Nephron (organoid): Measurements from ENCODE around the gene TMPRSS2.

Experiments used
- H3K27ac Mint-ChIP-seq, 3 experiments: 2 replicates each; pipeline ENCODE4 v1.8.0; 2020; ENCODE audit warnings: mixed read lengths in 3 of 3, mild to moderate bottlenecking in 2 of 3, moderate library complexity in 1 of 3
- H3K27me3 Mint-ChIP-seq: 2 replicates; pipeline ENCODE4 v1.8.0; 2021; ENCODE audit warnings: low read depth, mild to moderate bottlenecking, moderate library complexity, mixed read lengths
- H3K36me3 Mint-ChIP-seq: 2 replicates; pipeline ENCODE4 v1.8.0; 2020; ENCODE audit warnings: low read depth, mixed read lengths
- H3K4me1 Mint-ChIP-seq: 2 replicates; pipeline ENCODE4 v1.8.0; 2020; ENCODE audit warnings: mixed read lengths
- H3K4me3 Mint-ChIP-seq, 3 experiments: 2 replicates each; pipeline ENCODE4 v1.8.0; 2020; ENCODE audit warnings: mild to moderate bottlenecking in 3 of 3, mixed read lengths in 3 of 3, moderate library complexity in 2 of 3
- H3K9me3 Mint-ChIP-seq: 2 replicates; pipeline ENCODE4 v1.8.0; 2020; ENCODE audit warnings: mixed read lengths
- CTCF ChIP-seq, 3 experiments: fragments of 200-600 bp; sonication (generic); IDR thresholded peaks; one replicate each; pipeline ENCODE4 v1.5.0; 2021; ENCODE audit warnings: antibody characterized with exemption in 3 of 3; ENCODE audit not compliant: unreplicated experiment in 3 of 3

TMPRSS2 gene

DNA sequence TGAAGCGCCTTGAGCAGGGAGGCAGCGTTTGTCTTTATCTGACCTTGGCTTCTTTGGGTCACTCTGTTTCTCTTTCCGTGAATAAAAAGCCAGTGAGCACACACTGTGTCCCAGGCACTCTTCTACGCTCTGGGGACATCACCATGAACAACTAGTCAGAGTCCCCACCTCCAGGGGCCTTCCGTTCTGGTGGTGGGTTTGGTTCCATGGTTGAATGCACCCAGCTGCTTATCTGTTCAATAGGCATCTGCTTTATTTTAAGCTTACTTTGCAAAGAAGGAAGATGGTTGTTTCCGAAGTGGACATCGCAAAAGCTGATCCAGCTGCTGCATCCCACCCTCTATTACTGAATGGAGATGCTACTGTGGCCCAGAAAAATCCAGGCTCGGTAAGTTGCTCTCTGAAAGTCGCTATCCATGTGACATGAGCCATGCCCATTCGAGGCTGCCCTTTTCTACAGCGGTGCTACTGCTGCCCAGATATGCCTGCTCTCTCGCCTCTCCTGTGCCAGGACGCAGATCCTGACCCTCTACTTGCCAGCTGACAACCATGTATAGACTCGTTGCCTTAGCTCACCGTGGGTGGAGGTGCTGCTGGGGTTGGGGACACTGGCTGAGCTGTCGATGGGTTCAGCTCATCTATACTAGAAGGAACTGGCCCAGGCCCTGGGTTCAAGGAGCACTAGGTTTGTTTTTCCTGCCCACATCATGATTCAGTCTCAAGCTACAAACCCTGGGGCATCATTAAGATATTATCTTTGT lies 76.0 kb downstream of the TMPRSS2 start:
- Mint-ChIP-seq H3K9me3 (peaks cover 21% of the 10 kb centered on the region), H3K27ac (no peak overlapping the region), H3K36me3 (peaks cover 7% of the 10 kb centered on the region), H3K27me3 (peaks cover 25% of the 10 kb centered on the region), H3K4me1 (no peaks in the 10 kb centered on the region), H3K4me3 (no peak overlapping the region)
- no peak for TF ChIP-seq CTCF (IDR thresholded peaks at IDR 0.05; ENCODE audit: unreplicated experiment in 3 of 3)

DNA sequence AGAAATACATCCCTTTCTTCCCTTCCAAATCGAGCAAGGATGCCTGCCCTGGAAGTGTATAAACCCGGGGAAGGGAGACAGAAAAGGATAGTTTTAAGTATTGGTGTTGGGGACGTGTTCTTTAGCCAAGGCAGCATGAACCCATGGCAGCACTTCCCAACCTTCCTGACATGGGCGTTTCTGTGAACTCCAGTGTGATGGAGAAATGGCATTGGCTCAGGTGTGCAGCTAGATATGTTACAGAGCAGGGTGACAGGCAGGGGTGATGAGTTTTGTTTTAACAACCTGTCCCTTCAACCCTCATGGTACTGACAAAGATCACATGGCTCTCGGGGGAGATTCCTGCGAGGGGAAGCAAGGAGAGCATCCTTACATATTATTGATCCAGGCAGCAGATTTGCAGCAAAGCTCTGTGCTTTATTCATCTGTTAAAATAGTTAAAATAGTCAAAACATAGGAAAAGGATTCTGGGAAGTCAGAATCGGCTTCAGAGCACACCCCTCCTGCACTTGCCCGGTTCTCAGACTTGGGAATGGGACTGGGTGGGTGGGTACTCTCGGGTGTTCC lies 78.0 kb downstream of the TMPRSS2 start:
- no peak for TF ChIP-seq CTCF (IDR thresholded peaks at IDR 0.05; ENCODE audit: unreplicated experiment in 3 of 3)
- Mint-ChIP-seq H3K36me3 (no peaks in the 10 kb centered on the region), H3K4me1 (no peaks in the 10 kb centered on the region), H3K27ac (no peak overlapping the region), H3K27me3 (peaks cover 45% of the 10 kb centered on the region), H3K4me3 (no peak overlapping the region), H3K9me3 (peaks cover 11% of the 10 kb centered on the region)

GRCh38 chr21:41429305-41429704 lies 78.7 kb downstream of the TMPRSS2 start:
- no peaks in the 10 kb centered on the region for H3K36me3 Mint-ChIP-seq
- peaks cover 52% of the 10 kb centered on the region for H3K27me3 Mint-ChIP-seq

GRCh38 chr21:41428847-41429246 lies 79.1 kb downstream of the TMPRSS2 start:
- Mint-ChIP-seq H3K4me3 (no peak overlapping the region), H3K27me3 (peaks cover 52% of the 10 kb centered on the region), H3K9me3 (peaks cover 5% of the 10 kb centered on the region), H3K27ac (no peak overlapping the region), H3K36me3 (no peaks in the 10 kb centered on the region), H3K4me1 (no peaks in the 10 kb centered on the region)
- no peak for TF ChIP-seq CTCF (IDR thresholded peaks at IDR 0.05; ENCODE audit: unreplicated experiment in 3 of 3)

More at GRCh38 chr21:41429305-41429704, 78.7 kb downstream of the TMPRSS2 start:
- no peak overlapping the region for H3K4me3 Mint-ChIP-seq
- H3K4me1 Mint-ChIP-seq, result no peaks in the 10 kb centered on the region
- peaks cover 5% of the 10 kb centered on the region for H3K9me3 Mint-ChIP-seq
- TF ChIP-seq CTCF (IDR thresholded peaks at IDR 0.05; ENCODE audit: unreplicated experiment in 3 of 3), result no peak
- no peak overlapping the region for H3K27ac Mint-ChIP-seq

GRCh38 chr21:41428311-41428710 lies 79.6 kb downstream of the TMPRSS2 start:
- Mint-ChIP-seq H3K36me3 (no peaks in the 10 kb centered on the region), H3K4me1 (no peaks in the 10 kb centered on the region), H3K27me3 (peaks cover 52% of the 10 kb centered on the region), H3K4me3 (peak overlapping the region in 1 of 3 experiments; percentile 30), H3K9me3 (peaks cover 3% of the 10 kb centered on the region), H3K27ac (no peak overlapping the region)
- no peak for TF ChIP-seq CTCF (IDR thresholded peaks at IDR 0.05; ENCODE audit: unreplicated experiment in 3 of 3)

DNA sequence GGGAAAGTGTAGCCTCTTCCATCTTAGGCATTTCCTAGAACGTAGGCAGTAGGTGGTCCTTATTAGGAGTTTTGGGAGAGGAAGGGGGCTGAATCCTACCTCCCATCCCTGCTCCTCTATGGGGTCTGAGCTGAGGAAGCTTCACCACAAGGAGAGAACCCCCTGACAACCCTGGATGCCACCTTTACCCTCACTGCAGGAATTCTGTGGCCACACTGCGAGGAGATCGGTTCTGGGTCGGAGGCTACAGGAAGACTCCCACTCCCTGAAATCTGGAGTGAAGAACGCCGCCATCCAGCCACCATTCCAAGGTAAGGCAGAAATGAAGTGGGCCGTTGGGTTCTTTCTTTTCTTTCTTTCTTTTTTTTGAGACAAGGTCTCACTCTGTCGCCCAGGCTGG lies 80.4 kb downstream of the TMPRSS2 start:
- no peak overlapping the region for H3K27ac Mint-ChIP-seq

More for the DNA sequence above, 80.4 kb downstream of the TMPRSS2 start:
- H3K36me3 Mint-ChIP-seq, result no peaks in the 10 kb centered on the region
- no peak for TF ChIP-seq CTCF (IDR thresholded peaks at IDR 0.05; ENCODE audit: unreplicated experiment in 3 of 3)
- H3K9me3 Mint-ChIP-seq, result peaks cover 2% of the 10 kb centered on the region
- H3K4me1 Mint-ChIP-seq, result no peaks in the 10 kb centered on the region
- H3K27me3 Mint-ChIP-seq, result peaks cover 52% of the 10 kb centered on the region
- peak overlapping the region in 1 of 3 experiments; percentile 29 for H3K4me3 Mint-ChIP-seq
